ENCODE measurements around the gene BEGAIN.

BEGAIN gene

GRCh38 chr14:100586153-100586402, 1.1 kb downstream of the BEGAIN start:
- H3K4me3 ChIP-seq (ENCODE audit: low read length): no peak overlapping the region
- TF ChIP-seq CTCF (conservative IDR thresholded peaks at IDR 0.05; ENCODE audit: low read length): no peak
- no peak for DNase-seq (ENCODE audit: low read depth)

- H3K4me3 ChIP-seq (ENCODE audit: low read length): no peak overlapping the region
- DNase-seq (ENCODE audit: low read depth): no peak
- no peak for TF ChIP-seq CTCF (conservative IDR thresholded peaks at IDR 0.05; ENCODE audit: low read length)
Observed at GRCh38 chr14:100585448-100586152, 1.6 kb downstream of the BEGAIN start.

GRCh38 chr14:100584056-100585031, 2.9 kb downstream of the BEGAIN start:
- no peak overlapping the region for H3K4me3 ChIP-seq (ENCODE audit: low read length)
- no peak for TF ChIP-seq CTCF (conservative IDR thresholded peaks at IDR 0.05; ENCODE audit: low read length)
- no peak for DNase-seq (ENCODE audit: low read depth)

- DNase-seq (ENCODE audit: low read depth): no peak
- H3K4me3 ChIP-seq (ENCODE audit: low read length): no peak overlapping the region
- no peak for TF ChIP-seq CTCF (conservative IDR thresholded peaks at IDR 0.05; ENCODE audit: low read length)
Observed at GRCh38 chr14:100583245-100583644, 4.0 kb downstream of the BEGAIN start.

- no peak for TF ChIP-seq CTCF (conservative IDR thresholded peaks at IDR 0.05; ENCODE audit: low read length)
- H3K4me3 ChIP-seq (ENCODE audit: low read length): no peak overlapping the region
- DNase-seq (ENCODE audit: low read depth): no peak
Observed at GRCh38 chr14:100582496-100583165, 4.6 kb downstream of the BEGAIN start.

- DNase-seq (ENCODE audit: low read depth): no peak
- H3K4me3 ChIP-seq (ENCODE audit: low read length): no peak overlapping the region
- no peak for TF ChIP-seq CTCF (conservative IDR thresholded peaks at IDR 0.05; ENCODE audit: low read length)
Observed at GRCh38 chr14:100581228-100582145, 5.7 kb downstream of the BEGAIN start.
